ENCODE measurements around the gene EPS8L3.
"Not testable (repeated sequence)": the region's sequence is repeated elsewhere in the genome, so short reads cannot be mapped to it uniquely, and the experiment has no call there.

EPS8L3 gene

DNA sequence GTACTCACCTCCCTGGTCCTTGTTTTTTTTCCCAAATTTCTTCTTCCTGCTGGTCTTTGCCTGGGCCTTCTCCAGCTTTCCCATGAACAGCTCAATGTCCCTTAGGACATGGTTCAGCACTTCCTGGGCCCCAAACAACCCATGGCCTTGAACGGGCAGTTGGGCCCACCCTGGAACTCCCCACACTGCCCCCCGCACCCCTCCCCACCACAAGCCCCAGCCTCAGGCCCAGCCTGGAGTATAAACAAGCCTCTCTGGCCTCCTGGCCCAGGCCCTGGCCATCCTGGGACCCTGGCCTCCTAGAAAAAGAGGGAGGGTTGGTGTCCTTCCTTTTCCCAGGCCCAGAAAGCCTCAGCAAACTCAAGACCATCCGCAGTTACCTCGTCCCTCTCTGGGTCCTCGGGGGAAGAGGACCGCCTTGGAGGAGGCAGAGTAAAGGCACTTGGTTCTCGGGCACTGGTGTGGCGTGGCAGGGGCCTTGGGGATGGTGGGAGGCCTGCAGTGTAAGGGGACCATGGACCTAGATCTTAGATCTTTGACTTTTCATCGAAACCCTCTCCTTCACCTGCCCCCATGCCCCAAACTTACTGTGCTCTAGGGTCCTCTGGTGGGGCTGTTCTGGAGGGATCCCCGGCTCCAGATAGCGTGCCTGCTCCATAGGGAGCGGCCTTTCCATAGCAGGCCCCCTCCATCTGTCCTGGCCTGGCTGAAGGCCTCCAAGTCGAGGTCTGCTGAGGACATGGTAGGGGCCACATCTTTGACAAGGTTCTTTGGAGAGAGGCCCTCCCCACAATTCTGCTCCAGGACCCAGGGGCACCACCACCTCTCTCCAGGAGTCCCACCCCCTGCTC is 5.6 kb downstream of the EPS8L3 start:
- Histone ChIP-seq H3K79me2 (ENCODE audit: low read length) (no peaks in the 10 kb centered on the region), H3K4me2 (ENCODE audit: low read length) (no peak overlapping the region), H3K9ac (ENCODE audit: low read length) (no peak overlapping the region), H3K4me3 (ENCODE audit: low read length) (no peak overlapping the region), H3K9me3 (ENCODE audit: insufficient read depth, low read length) (no peaks in the 10 kb centered on the region), H3K27ac (ENCODE audit: low read length) (no peak overlapping the region), H2AFZ (ENCODE audit: low read depth, low read length) (no peak overlapping the region), H3K27me3 (ENCODE audit: low read depth, low read length) (no peaks in the 10 kb centered on the region), H4K20me1 (ENCODE audit: insufficient read depth, low read length) (no peaks in the 10 kb centered on the region), H3K4me1 (ENCODE audit: low read length) (peaks cover 4% of the 10 kb centered on the region; the same call in 1 of the 2 replicates), H3K36me3 (replicated peaks; ENCODE audit: low read depth, low read length) (no peaks in the 10 kb centered on the region)
- TF ChIP-seq CTCF (IDR thresholded peaks at IDR 0.05; ENCODE audit: low read depth, low read length) = no peak
- no peak for TF ChIP-seq EZH2phosphoT487 (IDR thresholded peaks at IDR 0.05; ENCODE audit: low read depth)

DNA sequence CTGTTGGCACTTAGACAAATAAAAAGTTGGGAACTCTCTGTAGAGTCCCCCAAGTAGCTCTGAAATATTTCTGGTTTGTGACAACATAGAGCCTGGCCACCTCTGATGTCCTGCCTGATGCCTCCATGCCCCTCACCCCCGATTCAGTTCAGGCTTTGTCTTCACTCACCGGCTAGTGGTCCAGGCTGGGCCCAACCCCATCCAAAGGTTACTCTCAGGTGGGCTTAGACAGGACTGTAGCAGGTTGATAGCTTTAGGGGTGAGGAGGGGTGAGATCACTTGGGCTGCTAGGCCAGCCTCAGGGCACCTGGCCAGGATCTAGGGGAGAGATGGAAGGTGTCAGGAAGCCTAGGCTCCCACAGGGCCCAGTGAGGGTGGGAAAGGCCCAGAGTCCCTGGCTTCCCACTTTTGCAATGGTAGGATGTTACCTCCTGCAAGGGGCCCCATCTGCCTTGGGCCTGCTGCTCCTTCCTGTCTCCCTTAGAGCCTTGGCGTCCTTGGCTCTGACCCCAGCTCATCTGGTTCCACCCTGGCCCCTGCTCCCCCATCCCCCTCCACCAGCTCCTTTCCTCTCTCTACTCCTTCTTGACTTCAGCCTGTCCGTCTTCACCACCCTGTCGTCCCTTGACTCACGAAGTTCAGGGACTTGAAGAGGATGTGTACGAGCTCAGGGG is 6.7 kb downstream of the EPS8L3 start:
- Histone ChIP-seq H3K4me2 (ENCODE audit: low read length) (no peak overlapping the region), H3K36me3 (replicated peaks; ENCODE audit: low read depth, low read length) (no peaks in the 10 kb centered on the region), H3K4me1 (ENCODE audit: low read length) (no peaks in the 10 kb centered on the region), H3K27me3 (ENCODE audit: low read depth, low read length) (no peaks in the 10 kb centered on the region), H3K27ac (ENCODE audit: low read length) (no peak overlapping the region), H3K9ac (ENCODE audit: low read length) (no peak overlapping the region), H3K9me3 (ENCODE audit: insufficient read depth, low read length) (no peaks in the 10 kb centered on the region), H2AFZ (ENCODE audit: low read depth, low read length) (no peak overlapping the region), H3K4me3 (ENCODE audit: low read length) (no peak overlapping the region), H4K20me1 (ENCODE audit: insufficient read depth, low read length) (no peaks in the 10 kb centered on the region), H3K79me2 (ENCODE audit: low read length) (no peaks in the 10 kb centered on the region)
- TF ChIP-seq CTCF (IDR thresholded peaks at IDR 0.05; ENCODE audit: low read depth, low read length) = no peak
- TF ChIP-seq EZH2phosphoT487 (IDR thresholded peaks at IDR 0.05; ENCODE audit: low read depth) = no peak

GRCh38 chr1:109756325-109756724 is 7.4 kb downstream of the EPS8L3 start:
- H3K9me3 ChIP-seq (ENCODE audit: insufficient read depth, low read length); H3K4me1 ChIP-seq (ENCODE audit: low read length); H3K4me3 ChIP-seq (ENCODE audit: low read length); H3K9ac ChIP-seq (ENCODE audit: low read length); H3K27me3 ChIP-seq (ENCODE audit: low read depth, low read length); H2AFZ ChIP-seq (ENCODE audit: low read depth, low read length); H4K20me1 ChIP-seq (ENCODE audit: insufficient read depth, low read length); H3K79me2 ChIP-seq (ENCODE audit: low read length); H3K27ac ChIP-seq (ENCODE audit: low read length); H3K36me3 ChIP-seq (replicated peaks; ENCODE audit: low read depth, low read length); H3K4me2 ChIP-seq (ENCODE audit: low read length): not testable (repeated sequence)

- H3K4me1 ChIP-seq (ENCODE audit: low read length) = no peaks in the 10 kb centered on the region
- no peak overlapping the region for H2AFZ ChIP-seq (ENCODE audit: low read depth, low read length)
- H3K36me3 ChIP-seq (replicated peaks; ENCODE audit: low read depth, low read length) = no peaks in the 10 kb centered on the region
- H3K79me2 ChIP-seq (ENCODE audit: low read length) = no peaks in the 10 kb centered on the region
- no peaks in the 10 kb centered on the region for H4K20me1 ChIP-seq (ENCODE audit: insufficient read depth, low read length)
- TF ChIP-seq CTCF (IDR thresholded peaks at IDR 0.05; ENCODE audit: low read depth, low read length) (no peak), EZH2phosphoT487 (IDR thresholded peaks at IDR 0.05; ENCODE audit: low read depth) (no peak)
- no peaks in the 10 kb centered on the region for H3K9me3 ChIP-seq (ENCODE audit: insufficient read depth, low read length)
- no peak overlapping the region for H3K9ac ChIP-seq (ENCODE audit: low read length)
- no peak overlapping the region for H3K27ac ChIP-seq (ENCODE audit: low read length)
- H3K4me3 ChIP-seq (ENCODE audit: low read length) = no peak overlapping the region
- H3K4me2 ChIP-seq (ENCODE audit: low read length) = no peak overlapping the region
- H3K27me3 ChIP-seq (ENCODE audit: low read depth, low read length) = no peaks in the 10 kb centered on the region
Measured at GRCh38 chr1:109754738-109755137, 9.0 kb downstream of the EPS8L3 start.
